Measurements from ENCODE around the gene SCNN1G.
"Not testable (repeated sequence)": the region's sequence is repeated elsewhere in the genome, so short reads cannot be mapped to it uniquely, and the experiment has no call there.

SCNN1G gene

DNA sequence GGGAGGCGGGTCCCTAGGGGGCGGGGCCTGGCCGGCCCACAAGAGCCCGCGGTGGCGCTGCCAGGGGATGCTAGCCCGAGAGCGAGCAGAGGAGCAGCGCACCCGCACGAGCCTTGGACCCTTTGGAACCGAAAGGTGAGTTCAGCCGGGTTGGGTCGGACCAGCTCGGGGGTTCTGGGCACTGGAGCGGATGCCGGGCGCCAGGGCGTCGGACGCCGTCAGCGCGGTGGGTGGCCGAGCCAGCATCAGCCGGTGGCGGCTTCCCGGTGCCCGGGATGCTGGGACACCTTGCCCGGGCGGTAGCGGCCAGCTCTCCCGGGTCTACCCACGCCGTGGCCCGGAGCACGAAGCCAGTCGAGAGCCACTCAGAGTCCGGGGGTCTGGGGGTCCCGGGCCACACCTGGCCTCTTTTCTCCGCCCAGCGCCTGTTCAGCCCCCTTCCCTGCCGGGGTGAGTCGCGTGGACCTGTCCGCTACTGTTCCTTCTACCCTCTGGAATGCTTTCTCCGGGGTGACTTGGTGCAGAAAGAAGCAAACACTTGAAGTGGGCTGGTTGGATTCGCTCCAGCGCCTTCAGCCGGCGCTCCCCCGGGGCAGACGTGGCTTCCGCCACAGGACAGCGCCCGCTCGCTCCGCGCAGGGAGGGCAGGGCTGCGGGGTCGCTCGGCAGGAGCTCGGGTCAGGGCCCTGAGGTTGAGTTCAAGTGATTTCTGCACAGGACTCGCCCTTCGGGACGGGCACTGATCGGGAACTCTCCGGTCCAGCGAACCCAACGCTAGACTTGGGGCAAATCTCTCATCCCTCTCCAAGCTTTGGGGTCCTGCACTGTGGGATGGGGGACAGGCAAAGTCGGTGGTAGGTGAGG is at the start of gene SCNN1G:
Gene SCNN1G (plus strand): TSS at position 67 of the 864 bp plus-strand sequence. CDS start 3,527 bp downstream, outside the sequence.
- DNase-seq: no peak

- DNase-seq: no peak
These were observed 49.6 kb upstream of the SCNN1G start for GRCh38 chr16:23132775-23133463.

- no peak for DNase-seq
These were observed 48.3 kb upstream of the SCNN1G start for GRCh38 chr16:23134274-23134673.

DNA sequence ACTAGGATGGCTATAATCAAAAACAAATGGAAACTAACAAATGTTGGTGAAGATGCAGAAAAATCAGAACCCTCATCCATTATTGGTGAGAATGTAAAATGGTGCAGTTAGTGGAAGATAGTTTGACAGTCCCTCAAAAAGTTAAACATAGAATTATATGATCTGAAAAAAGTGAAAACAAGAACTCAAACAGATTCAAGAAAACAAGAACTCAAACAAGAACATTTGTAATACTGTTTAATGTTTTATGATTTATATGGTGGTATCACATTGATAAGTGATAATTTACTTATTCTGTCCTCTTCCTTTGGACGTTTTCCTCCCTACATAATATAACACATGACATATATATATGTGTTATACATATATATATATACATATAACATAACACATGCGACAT is 45.3 kb upstream of the SCNN1G start:
- DNase-seq: no peak

- DNase-seq: no peak
These were observed 44.7 kb upstream of the SCNN1G start for GRCh38 chr16:23137818-23138217.

DNA sequence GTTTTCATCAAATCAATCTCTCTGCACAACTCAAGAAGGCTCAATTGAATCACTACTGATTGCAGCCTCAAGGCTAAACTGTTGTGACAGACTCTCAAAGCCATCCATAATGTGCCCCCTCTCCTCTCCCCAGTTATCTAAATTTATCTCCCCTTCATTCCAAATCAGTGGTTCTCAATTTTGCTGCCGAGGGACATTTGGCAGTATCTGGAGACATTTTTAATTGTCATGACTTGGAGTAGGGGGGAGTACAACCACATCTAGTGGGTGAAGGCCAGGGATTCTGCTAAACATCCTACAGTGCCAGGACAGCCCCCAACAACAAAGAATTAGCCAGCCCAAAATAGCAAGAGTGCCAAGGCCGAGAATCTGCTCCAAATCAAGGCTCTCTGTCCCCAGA is 42.4 kb upstream of the SCNN1G start:
- no peak for DNase-seq

GRCh38 chr16:23141033-23141432 is 41.5 kb upstream of the SCNN1G start:
- no peak for DNase-seq

- no peak for DNase-seq
These were observed 41.0 kb upstream of the SCNN1G start for GRCh38 chr16:23141500-23141899.

DNA sequence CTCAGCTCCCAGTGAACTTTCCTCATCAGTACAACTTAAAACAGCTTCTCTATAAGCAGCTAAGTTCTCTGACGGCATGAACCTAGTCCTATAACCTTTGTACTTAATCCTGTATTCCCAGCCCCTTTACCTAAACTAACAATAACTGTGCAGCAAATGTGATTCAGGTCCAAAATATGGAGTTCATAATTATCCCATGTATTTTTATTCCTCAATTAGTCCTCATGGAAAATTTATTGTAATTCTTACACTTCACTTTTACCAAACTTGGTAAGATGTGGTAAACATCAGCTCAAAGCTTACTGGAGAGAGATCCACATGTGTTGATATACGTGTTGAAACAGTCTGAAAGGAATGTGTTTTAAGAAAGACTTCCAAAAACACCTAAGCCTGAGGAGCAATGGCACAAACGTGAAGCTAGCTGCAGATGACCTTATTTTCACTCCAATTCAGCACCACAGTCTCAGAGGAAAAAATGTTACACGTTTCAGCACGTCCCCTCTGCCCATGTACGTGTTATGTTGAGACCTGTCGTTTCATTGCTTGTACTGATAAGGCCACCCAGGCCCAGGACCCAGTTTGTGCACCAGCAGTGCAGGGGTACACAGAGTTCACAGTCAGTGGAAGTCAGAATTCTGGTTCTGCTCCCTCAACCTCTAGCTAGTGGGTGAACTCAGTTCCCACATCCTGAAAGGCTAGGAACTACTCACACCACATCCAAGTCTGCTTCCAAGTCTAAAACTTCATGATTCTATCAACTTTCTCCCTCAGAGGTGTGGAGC is 40.4 kb upstream of the SCNN1G start:
- DNase-seq: no peak

- DNase-seq: no peak
These were observed 39.2 kb upstream of the SCNN1G start for GRCh38 chr16:23143391-23143790.

- DNase-seq: not testable (repeated sequence)
These were observed 38.2 kb upstream of the SCNN1G start for GRCh38 chr16:23144393-23144792.

DNA sequence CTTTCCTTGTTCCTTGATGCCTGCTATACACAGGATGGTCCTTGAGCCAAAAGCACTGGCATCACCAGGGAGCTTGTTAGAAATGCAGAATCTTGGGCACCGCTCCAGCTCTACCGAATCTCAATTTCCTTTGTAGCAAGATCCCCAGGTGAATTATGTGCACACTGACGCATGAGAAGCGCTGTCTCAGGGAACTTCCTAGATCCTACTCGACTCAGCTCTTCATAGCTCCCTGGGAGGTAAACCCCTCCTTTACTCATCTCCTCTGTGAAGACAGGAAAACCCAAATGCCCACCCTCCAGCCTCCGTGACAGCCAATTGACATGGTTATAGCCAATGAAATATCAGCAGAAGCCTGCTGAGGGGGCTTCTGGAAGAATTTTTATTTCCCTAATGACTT is 37.4 kb upstream of the SCNN1G start:
- no peak for DNase-seq

GRCh38 chr16:23145608-23146007 is 36.9 kb upstream of the SCNN1G start:
- DNase-seq: no peak

DNA sequence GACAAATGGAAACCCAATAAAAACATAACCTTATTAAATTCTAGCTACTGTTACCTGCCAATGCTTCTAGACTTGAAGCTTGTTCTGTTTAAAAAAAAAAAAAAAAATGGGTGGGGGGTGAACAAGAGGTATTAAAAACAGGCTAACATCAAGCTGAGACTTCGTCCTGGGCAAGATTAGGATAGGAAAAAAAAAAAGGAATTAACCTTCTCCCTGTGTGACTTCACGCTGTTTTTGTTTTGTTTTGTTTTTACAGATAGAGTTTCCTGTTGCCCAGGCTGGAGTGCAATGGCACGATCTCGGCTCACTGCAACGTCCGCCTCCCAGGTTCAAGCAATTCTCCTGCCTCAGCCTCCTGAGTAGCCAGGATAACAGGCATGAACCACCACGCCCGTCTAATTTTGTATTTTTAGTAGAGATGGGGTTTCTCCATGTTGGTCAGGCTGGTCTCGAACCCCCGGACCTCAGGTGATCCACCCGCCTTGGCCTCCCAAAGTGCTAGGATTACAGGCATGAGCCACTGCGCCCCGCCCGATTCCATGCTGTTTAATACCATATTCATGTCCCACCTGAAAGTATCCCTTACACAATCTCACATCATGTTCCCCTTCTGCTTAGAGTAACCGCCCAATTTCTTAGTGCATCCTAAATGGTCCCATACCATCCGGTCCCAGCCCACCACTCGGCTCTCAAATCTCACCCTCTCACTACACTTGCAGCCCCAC is 35.5 kb upstream of the SCNN1G start:
- no peak for DNase-seq

DNA sequence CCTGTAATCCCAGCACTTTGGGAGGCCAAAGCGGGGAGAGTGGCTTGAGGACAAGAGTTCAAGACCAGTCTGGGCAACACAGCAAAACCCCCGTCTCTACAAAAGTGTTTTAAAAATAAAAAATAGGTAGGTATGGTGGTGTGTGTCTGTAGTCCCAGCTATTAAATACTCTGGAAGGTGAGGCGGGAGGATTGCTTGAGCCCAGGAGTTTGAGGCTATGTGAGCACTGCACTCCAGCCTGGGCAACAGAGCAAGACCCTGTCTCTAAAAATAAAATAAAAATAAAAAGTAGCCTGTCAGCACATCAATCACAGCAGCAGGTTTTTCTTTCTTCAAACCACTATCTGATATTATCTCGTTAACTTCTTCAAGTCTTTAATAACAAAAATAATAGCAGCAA is 34.9 kb upstream of the SCNN1G start:
- DNase-seq: no peak

DNA sequence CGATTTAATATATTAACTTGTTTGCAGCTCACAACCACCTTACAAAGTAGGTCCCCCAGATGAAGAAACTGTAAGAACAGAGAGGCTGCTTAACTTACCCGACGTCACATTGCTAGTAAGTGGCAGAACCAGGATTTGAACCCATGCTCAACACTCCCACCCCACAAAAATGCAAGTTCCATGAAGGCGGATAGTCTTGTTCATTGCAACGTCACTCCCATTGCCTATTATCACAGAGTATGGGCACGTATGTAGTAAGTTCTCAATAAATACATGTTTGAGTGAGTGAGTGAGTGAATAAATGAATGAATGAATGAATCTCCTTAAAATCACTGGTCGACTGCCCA is 34.4 kb upstream of the SCNN1G start:
- DNase-seq: no peak

DNA sequence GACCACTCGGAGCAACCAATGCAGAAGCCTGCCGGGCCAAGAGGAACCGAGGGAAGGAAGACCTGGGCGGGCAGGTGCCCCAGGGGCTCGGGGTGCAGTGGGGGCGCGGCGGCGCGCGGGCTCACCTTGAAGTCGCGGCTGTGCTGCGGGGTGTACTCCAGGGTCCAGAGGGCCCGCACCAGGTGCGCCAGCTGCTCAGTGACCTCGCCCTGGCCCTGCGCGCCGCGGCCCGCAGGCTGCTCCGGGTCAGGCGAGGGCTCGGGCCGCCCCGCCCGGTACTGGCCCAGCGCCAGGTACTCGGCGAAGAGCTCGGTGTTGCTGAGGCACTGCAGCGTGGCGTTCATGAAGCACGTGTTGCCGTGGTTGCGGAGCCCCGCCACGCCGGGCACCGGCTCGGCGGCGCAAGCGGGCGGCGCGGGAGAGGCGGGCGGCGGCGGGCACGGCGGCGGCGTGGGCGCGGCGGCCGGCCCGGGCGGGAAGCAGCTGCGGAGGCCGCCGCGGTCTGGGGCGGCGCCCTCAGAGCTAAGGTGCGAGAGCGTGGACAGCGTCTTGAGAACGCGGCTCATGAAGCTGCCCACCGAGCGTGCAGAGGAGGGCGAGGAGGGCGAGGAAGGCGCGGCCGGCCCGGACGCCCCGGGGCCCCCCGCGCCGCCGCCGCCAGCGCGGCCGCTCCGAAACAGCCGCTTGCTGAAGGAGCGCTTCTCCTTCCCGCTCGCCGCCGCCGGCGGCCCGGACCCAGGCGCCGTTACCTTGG is 33.9 kb upstream of the SCNN1G start:
- DNase-seq: peak; percentile 46

DNA sequence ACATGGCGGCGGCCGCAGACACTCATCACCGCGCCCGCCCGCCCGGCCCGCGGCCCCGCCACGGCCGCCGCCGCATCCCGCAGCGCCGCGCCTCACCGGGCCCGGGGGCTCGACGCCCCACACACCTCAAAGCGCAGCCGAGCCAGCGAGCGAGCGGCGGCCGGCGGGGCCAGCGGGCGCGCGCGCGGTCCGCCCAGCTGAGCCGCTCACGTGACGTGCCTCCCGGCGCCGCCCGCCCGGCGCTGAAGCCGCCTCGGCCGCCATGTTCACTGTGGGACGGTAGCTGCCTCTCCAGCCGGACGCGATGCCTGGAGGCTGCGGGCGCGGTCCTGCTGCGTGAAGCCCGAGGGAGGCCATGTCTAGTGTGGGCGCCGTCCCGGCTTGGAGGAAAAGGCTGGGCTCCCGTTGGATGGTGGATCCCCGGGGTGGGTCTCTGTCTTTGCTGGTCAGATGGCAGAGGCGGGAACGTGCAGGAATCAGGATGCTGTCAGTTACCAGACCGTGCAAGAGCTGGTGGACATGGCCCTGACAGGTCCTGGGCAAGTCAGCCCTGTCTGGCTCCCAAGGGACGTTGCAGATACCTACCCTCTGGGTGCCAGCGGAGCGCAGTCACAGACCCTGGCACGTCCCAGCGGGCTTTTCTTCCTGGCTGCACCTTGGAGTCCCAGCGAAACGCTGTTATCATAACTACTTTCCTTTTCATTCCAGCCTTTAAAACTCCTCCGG is 33.1 kb upstream of the SCNN1G start, which contains the start of gene USP31:
Gene USP31 (minus strand): TSS at position 186 of the 726 bp plus-strand sequence. CDS start 182 bp downstream, at position 4.
- peak; percentile 89 for DNase-seq

DNA sequence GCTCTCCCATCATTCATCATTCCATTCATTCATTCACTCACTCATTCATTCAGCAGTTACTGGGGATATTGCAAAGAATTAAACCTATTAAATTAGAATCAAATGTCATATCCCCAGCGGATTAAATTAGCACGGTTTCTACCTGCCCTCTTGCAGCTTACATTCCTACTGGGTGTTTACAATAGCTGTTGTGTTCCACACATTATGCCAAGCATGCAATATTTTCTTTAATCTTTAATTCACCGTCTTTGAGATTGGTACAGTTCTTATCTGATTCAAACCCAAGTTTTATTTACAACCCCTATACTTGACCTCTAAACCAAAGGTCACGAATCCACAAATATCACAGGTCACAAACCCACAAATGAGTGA is 32.6 kb upstream of the SCNN1G start:
- DNase-seq: no peak

DNA sequence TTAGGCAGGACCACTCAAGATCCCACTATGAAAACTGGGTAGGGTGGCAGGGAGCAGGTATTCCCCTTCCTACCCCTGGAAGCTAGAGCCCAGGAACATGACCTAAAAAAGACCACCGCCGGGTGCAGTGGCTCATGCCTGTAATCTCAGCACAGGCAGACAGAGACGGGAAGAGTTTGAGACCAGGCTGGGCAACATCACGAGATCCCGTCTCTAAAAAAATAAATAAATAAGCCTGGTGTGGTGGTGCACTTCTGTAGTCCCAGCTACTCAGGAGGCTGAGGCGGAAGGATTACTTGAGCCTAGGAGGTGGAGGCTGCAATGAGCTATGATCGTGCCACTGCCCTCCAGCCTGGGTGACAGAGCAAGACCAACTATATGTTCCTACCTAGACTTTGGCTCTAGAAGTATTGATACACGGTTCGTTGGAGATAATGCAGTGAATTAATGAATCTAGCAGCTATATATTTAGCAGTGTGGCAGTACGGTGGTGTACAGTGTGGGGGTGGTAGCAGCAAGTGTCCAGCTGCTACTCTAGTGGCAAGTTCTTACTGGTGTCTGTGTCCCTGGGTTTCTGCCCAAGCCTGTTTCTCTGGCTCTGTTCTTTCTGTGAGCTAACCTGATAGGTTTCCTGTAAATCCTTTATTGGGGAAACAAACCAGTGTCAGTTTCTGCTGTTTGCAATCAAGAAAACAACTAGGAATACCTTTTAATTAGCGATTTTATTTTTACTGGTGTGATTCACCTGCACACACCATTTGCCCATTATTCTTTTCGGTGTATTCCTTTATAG is 30.0 kb upstream of the SCNN1G start:
- DNase-seq: no peak

Data from CD4-positive, alpha-beta T cell treated with Interferon gamma for 1 hour (primary cell).